SK-N-SH treated with all-trans-retinoic acid at 6 μM for 48 hours (cell line): ENCODE measurements around the gene CBX5.
A peak's percentile ranks its signal among the peaks of the same experiment; 100 is the strongest.
"Not testable (repeated sequence)": the region's sequence is repeated elsewhere in the genome, so short reads cannot be mapped to it uniquely, and the experiment has no call there.

Experiments used
- ATAC-seq: fragments of 200-7000 bp; cut with Tn5 transposase; 3 replicates; pipeline ENCODE4 v1.9.1; 2020; ENCODE audit warnings: mild to moderate bottlenecking, moderate library complexity
- CREB5 ChIP-seq: fragments of 250-450 bp; sonication (Bioruptor Pico); IDR thresholded peaks from 2 replicates; pipeline ENCODE4 v1.5.1; 2020; ENCODE audit warnings: low read depth, mild to moderate bottlenecking, moderate library complexity
- CSRNP3 ChIP-seq: fragments of 250-450 bp; sonication (Bioruptor Pico); IDR thresholded peaks from 2 replicates; pipeline ENCODE4 v1.5.1; 2021; ENCODE audit warnings: mild to moderate bottlenecking, moderate library complexity
- ESRRG ChIP-seq: fragments of 250-450 bp; sonication (Bioruptor Pico); IDR thresholded peaks from 2 replicates; pipeline ENCODE4 v1.6.1; 2021; ENCODE audit warnings: mild to moderate bottlenecking
- POU6F1 ChIP-seq: fragments of 250-450 bp; sonication (Bioruptor Pico); IDR thresholded peaks from 2 replicates; pipeline ENCODE4 v1.8.0; 2021; ENCODE audit warnings: low read depth, mild to moderate bottlenecking, moderate library complexity, borderline replicate concordance
- RARB ChIP-seq: fragments of 250-450 bp; sonication (Bioruptor Pico); IDR thresholded peaks from 2 replicates; pipeline ENCODE4 v1.8.0; 2021; ENCODE audit warnings: mild to moderate bottlenecking, moderate library complexity
- SNAI2 ChIP-seq: fragments of 250-450 bp; sonication (Bioruptor Pico); IDR thresholded peaks from 2 replicates; pipeline ENCODE4 v1.5.0; 2020; ENCODE audit warnings: mild to moderate bottlenecking, moderate library complexity
- TCF4 ChIP-seq: fragments of 250-450 bp; sonication (Bioruptor Pico); IDR thresholded peaks from 2 replicates; pipeline ENCODE4 v1.8.0; 2021; ENCODE audit warnings: mild to moderate bottlenecking, moderate library complexity, borderline replicate concordance
- TOX ChIP-seq: fragments of 250-450 bp; sonication (Bioruptor Pico); IDR thresholded peaks from 2 replicates; pipeline ENCODE4 v1.8.0; 2021; ENCODE audit warnings: mild to moderate bottlenecking, moderate library complexity, borderline replicate concordance
- TSHZ2 ChIP-seq: fragments of 250-450 bp; sonication (Bioruptor Pico); IDR thresholded peaks from 2 replicates; pipeline ENCODE4 v1.5.0; 2020; ENCODE audit warnings: mild to moderate bottlenecking, moderate library complexity
- ZC3H10 ChIP-seq: fragments of 250-450 bp; sonication (Bioruptor Pico); IDR thresholded peaks from 2 replicates; pipeline ENCODE4 v1.5.1; 2021; ENCODE audit warnings: mild to moderate bottlenecking, moderate library complexity
- ZFP3 ChIP-seq: fragments of 250-450 bp; sonication (Bioruptor Pico); IDR thresholded peaks from 2 replicates; pipeline ENCODE4 v1.5.0; 2020; ENCODE audit warnings: mild to moderate bottlenecking, moderate library complexity
- ZNF70 ChIP-seq: fragments of 450-650 bp; formaldehyde crosslinking; IDR thresholded peaks from 2 replicates; pipeline ENCODE4 v1.5.0; 2020; ENCODE audit warnings: mild to moderate bottlenecking, moderate library complexity
- ZNF8 ChIP-seq: fragments of 450-650 bp; formaldehyde crosslinking; IDR thresholded peaks from 2 replicates; pipeline ENCODE4 v1.5.0; 2020; ENCODE audit warnings: mild to moderate bottlenecking, moderate library complexity

The CBX5 gene

GRCh38 chr12:54279632-54280467, at the start of gene CBX5:
TSS of gene CBX5 (minus strand) at chr12:54280122. CDS start at chr12:54257650, 22,472 bp downstream.
- TF ChIP-seq CREB5 (CRISPR knock-in tag) (no peak), CSRNP3 (CRISPR knock-in tag) (no peak), TOX (no peak), POU6F1 (CRISPR knock-in tag) (no peak), ZFP3 (CRISPR knock-in tag) (no peak), TSHZ2 (CRISPR knock-in tag) (no peak), TCF4 (CRISPR knock-in tag) (no peak), SNAI2 (CRISPR knock-in tag) (no peak), ZC3H10 (CRISPR knock-in tag) (no peak)
- ATAC-seq: peak; percentile 93

GRCh38 chr12:54328595-54329337, 48.8 kb upstream of the CBX5 start:
- TF ChIP-seq RARB (CRISPR knock-in tag): no peak
- TF ChIP-seq TSHZ2 (CRISPR knock-in tag): no peak
- no peak for TF ChIP-seq ZNF70
- no peak for TF ChIP-seq ZFP3 (CRISPR knock-in tag)
- no peak for TF ChIP-seq ZC3H10 (CRISPR knock-in tag)
- ATAC-seq: no peak

- not testable (repeated sequence) for ATAC-seq
Measured at GRCh38 chr12:54325442-54326109, 45.7 kb upstream of the CBX5 start.

GRCh38 chr12:54324617-54325441, 44.9 kb upstream of the CBX5 start, which contains the start of gene COPZ1:
TSS of gene COPZ1 (plus strand) at chr12:54325131. CDS start at chr12:54325164, 33 bp downstream.
- TF ChIP-seq ZNF8 (CRISPR knock-in tag) (no peak), ZFP3 (CRISPR knock-in tag) (no peak), ESRRG (CRISPR knock-in tag) (no peak), TCF4 (CRISPR knock-in tag) (peak; percentile 10; the same call in 1 of the 2 replicates), ZC3H10 (CRISPR knock-in tag) (no peak), TOX (no peak), RARB (CRISPR knock-in tag) (no peak)
- ATAC-seq: peak; percentile 99
